Left lung (tissue), 10 donors: Measurements from ENCODE around the gene RNF175. TPM values are rescaled to one million over a fixed set of nuclear protein-coding genes. Genes with fewer than 3 reads are reported as not detected.

Experiments used
- ATAC-seq: fragments of 200-7000 bp; cut with Tn5 transposase; one replicate; pipeline ENCODE4 v1.9.1; 2020; ENCODE audit warnings: moderate library complexity
- DNase-seq, 4 donors: peaks; one replicate each; pipeline ENCODE4 v3.0.0-alpha.2; 2013 to 2020
- H3K27ac ChIP-seq, 2 donors: fragments of 200-600 bp; sonication (generic) in 1 of 2; one replicate each; pipeline versions ENCODE4 v1.5.0 to v1.8.0; 2020 to 2021
- H3K27me3 ChIP-seq, 2 donors: fragments of 200-600 bp; sonication (generic) in 1 of 2; one replicate each; pipeline versions ENCODE4 v1.5.0 to v1.8.0; 2020 to 2021
- H3K36me3 ChIP-seq, 2 donors: fragments of 200-600 bp; sonication (generic) in 1 of 2; one replicate each; pipeline versions ENCODE4 v1.5.0 to v1.8.0; 2020 to 2021
- H3K4me1 ChIP-seq, 2 donors: fragments of 200-600 bp; one replicate each; pipeline ENCODE4 v1.8.0; 2021
- H3K4me3 ChIP-seq, 2 donors: fragments of 200-600 bp; sonication (generic) in 1 of 2; one replicate each; pipeline versions ENCODE4 v1.5.0 to v1.8.0; 2020 to 2021; ENCODE audit warnings: mild to moderate bottlenecking in 1 of 2
- H3K9me3 ChIP-seq, 2 donors: fragments of 200-600 bp; sonication (generic) in 1 of 2; one replicate each; pipeline versions ENCODE4 v1.5.0 to v1.8.0; 2020 to 2021
- intact Hi-C, 2 donors: fragments of 100-400 bp; cut with DNase I; formaldehyde crosslinking; loops; one replicate each; pipeline versions ENCODE4 v1.11.2 to v1.14.2; 2022
- polyA plus RNA-seq, 6 donors: library from polyadenylated mRNA; unstranded; fragments of 120-200 nt; gene quantifications; one replicate each; pipeline ENCODE4 v1.2.1, GENCODE V29; 2013; ENCODE audit not compliant: insufficient read length in 6 of 6
- total RNA-seq, 2 donors: library from RNA; stranded (reverse); fragmentation: NEBNext Ultra II Directional; extraction: Animal tissue kit (Norgen Biotek cat#: 25700); gene quantifications; one replicate each; pipeline ENCODE4 v1.2.1, GENCODE V29; 2021
- TF ChIP-seq, protein P1 (sequence below), 2 donors: fragments of 200-600 bp; sonication (generic) in 1 of 2; IDR thresholded peaks; one replicate each; pipeline versions ENCODE4 v1.5.0 to v1.8.0; 2021; ENCODE audit warnings: antibody characterized with exemption in 2 of 2
- donor health status: DM: no; HTN: yes; CAD: no.
- donor health status: DM: no; HTN: no; CAD: no.

The RNF175 gene
- total and polyA plus RNA-seq, 8 donors, result 0.23 to 9.5 (median 7.2) TPM; not detected in 1

GRCh38 chr4:153765894-153766293 is 6.1 kb upstream of the RNF175 start:
- no peaks in the 10 kb centered on the region for H3K9me3 ChIP-seq
- TF ChIP-seq, protein P1, sequence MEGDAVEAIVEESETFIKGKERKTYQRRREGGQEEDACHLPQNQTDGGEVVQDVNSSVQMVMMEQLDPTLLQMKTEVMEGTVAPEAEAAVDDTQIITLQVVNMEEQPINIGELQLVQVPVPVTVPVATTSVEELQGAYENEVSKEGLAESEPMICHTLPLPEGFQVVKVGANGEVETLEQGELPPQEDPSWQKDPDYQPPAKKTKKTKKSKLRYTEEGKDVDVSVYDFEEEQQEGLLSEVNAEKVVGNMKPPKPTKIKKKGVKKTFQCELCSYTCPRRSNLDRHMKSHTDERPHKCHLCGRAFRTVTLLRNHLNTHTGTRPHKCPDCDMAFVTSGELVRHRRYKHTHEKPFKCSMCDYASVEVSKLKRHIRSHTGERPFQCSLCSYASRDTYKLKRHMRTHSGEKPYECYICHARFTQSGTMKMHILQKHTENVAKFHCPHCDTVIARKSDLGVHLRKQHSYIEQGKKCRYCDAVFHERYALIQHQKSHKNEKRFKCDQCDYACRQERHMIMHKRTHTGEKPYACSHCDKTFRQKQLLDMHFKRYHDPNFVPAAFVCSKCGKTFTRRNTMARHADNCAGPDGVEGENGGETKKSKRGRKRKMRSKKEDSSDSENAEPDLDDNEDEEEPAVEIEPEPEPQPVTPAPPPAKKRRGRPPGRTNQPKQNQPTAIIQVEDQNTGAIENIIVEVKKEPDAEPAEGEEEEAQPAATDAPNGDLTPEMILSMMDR (IDR thresholded peaks at IDR 0.05), result no peak
- H3K27ac ChIP-seq, result no peak overlapping the region
- H3K4me3 ChIP-seq, result no peak overlapping the region
- DNase-seq, result no peak
- intact Hi-C loops, result no loop called here
- no peak for ATAC-seq
- peaks cover 0 to 27% of the 10 kb centered on the region in 2 donors for H3K27me3 ChIP-seq
- H3K36me3 ChIP-seq, result no peaks in the 10 kb centered on the region
- H3K4me1 ChIP-seq, result no peaks in the 10 kb centered on the region

DNA sequence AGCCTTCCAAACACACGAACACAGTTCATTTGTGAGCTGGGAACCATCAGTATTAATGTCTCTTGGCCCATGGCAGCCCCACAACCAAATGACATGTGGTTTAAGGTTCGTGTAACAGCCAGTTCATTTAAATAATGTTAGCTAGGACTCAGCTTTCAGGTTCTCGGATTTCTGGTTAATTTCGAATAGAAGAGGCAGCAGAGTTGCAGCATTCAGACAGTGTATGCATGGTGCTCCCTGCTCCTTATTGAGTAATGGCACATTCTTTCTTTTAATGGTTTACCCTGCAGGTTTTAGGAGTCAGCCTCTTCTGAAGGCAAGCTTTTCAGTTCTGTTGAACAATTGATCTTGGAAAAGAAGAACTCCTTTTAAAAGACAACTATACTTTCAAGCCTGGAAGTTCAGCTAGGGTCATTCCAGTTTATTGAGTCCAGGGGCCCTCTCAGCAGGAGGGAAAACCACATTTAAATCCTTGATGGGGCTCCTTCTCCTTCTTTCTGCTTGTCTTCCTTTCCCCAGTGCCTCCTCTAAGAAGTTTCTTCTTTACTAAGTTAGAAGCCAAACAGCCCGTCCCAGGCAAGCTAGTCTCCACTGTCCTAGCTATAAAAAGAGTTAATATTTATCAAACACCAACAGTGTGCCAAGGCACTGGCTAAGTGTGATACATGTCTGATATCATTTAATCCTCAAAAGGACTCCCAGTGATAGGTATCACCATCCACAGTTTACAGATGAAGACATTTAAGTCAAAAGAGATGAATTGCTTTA is 5.0 kb upstream of the RNF175 start:
- no peak overlapping the region for H3K27ac ChIP-seq
- H3K4me3 ChIP-seq, result no peak overlapping the region
- H3K4me1 ChIP-seq, result peaks cover 0 to under 1% of the 10 kb centered on the region in 2 donors
- H3K36me3 ChIP-seq, result no peaks in the 10 kb centered on the region
- TF ChIP-seq, protein P1 (IDR thresholded peaks at IDR 0.05), result no peak
- H3K9me3 ChIP-seq, result no peaks in the 10 kb centered on the region
- H3K27me3 ChIP-seq, result peaks cover 0 to 38% of the 10 kb centered on the region in 2 donors
- ATAC-seq (no peak), DNase-seq (peak in 1 of 4 donors; percentile 69)
- intact Hi-C loops, result no loop called here

DNA sequence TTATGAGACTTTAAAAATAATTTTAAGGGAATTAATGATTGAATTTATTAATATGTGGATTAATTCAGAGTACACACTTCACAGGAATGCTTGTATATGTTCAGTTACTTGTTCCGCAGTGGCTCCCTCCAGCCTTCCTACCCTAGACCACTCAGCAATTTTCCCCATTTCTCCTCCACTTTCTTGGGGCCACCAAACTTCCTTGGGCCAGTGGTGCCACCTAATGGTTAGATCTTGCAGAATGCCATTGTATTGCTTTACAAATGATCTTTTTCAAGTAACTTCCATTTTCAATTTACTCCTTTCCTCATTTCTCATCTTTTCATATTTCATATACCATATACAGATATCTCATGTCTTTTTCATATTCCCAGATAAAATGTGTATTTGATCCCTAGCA is 3.6 kb upstream of the RNF175 start:
- TF ChIP-seq, protein P1 (IDR thresholded peaks at IDR 0.05), result peak in 1 of 2 donors; percentile 27
- intact Hi-C loops, result no loop called here
- no peaks in the 10 kb centered on the region for H3K9me3 ChIP-seq
- peaks cover 4 to 52% of the 10 kb centered on the region in 2 donors for H3K27me3 ChIP-seq
- no peaks in the 10 kb centered on the region for H3K36me3 ChIP-seq
- H3K27ac ChIP-seq, result no peak overlapping the region
- no peak for ATAC-seq
- DNase-seq, result no peak
- peaks cover 0 to 8% of the 10 kb centered on the region in 2 donors for H3K4me1 ChIP-seq
- no peak overlapping the region for H3K4me3 ChIP-seq

DNA sequence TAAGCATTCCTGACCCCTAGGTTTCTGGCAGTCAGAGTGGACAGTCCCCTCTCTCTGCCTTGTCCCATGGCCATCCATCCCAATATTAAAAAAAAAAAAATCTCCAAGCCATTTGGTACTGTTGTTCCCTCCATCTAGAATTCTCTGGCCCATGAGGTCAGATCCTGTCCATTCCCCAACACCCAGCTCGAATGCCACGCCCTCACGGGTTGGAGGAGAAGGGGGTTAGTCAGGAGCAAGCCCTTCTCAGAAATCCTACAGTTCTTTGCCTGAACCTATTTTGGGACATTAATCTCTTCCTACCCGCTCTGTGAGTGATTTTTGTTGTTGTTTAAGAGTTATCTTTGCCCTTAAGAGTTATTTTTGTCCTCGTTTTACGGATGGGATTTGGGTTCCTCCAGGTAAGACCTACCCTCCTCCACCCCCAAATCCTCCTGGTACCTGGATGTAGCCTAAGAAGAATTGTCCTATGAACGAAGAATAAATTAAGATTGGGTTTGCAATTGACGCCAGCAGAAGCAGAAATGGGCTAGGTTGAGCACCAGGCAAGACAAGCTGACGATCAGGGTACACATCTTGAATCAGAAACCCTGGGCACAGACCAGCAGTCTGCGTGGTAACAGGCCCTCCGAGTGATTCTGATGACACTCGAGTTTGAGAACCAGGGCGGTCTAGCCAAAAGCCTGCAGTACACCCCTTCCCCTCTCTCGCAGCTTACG is 977 bp downstream of the RNF175 start:
- Histone ChIP-seq H3K4me1 (peaks cover 0 to 8% of the 10 kb centered on the region in 2 donors), H3K27me3 (peaks cover 4 to 58% of the 10 kb centered on the region in 2 donors), H3K4me3 (peak overlapping the region in 1 of 2 donors; percentile 35), H3K27ac (no peak overlapping the region), H3K9me3 (no peaks in the 10 kb centered on the region), H3K36me3 (no peaks in the 10 kb centered on the region)
- ATAC-seq, result no peak
- TF ChIP-seq, protein P1 (IDR thresholded peaks at IDR 0.05), result no peak
- DNase-seq, result no peak
- intact Hi-C loops, result loop anchor here in 1 of 2 donors (10.0 kb wide), 1 partner anchor 124 kb away; no protein-coding TSS in a partner anchor

DNA sequence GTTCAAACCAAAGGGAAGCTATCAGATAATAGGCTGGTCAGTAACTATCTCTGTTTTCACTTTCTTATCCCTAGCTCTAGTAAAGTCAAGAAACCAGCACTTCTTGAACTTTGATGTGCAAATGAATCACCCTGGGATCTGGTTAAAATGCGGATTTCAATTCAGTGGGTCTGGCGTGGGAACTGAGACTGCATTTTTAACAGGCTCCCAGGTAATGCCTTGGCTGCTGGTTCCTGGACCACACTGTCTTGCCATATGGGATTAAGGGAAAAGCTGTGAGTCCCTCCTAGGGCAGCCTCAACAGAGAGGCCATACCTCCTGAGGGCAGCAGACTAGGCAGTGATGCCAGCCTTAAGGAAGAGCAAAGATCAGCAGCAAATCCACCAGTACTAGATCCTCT is 1.7 kb downstream of the RNF175 start:
- Histone ChIP-seq H3K9me3 (no peaks in the 10 kb centered on the region), H3K36me3 (no peaks in the 10 kb centered on the region), H3K27ac (no peak overlapping the region), H3K4me1 (peaks cover 0 to 8% of the 10 kb centered on the region in 2 donors), H3K4me3 (no peak overlapping the region), H3K27me3 (peaks cover 4 to 53% of the 10 kb centered on the region in 2 donors)
- TF ChIP-seq, protein P1 (IDR thresholded peaks at IDR 0.05), result no peak
- intact Hi-C loops, result loop anchor here in 1 of 2 donors (10.0 kb wide), 1 partner anchor 123 kb away; no protein-coding TSS in a partner anchor
- no peak for DNase-seq
- ATAC-seq, result no peak
